B cell (primary cell): ENCODE measurements around the gene MYT1. TPM values are rescaled to one million over a fixed set of nuclear protein-coding genes. Genes with fewer than 3 reads are reported as not detected.

Experiments used
- ATAC-seq: fragments of 200-7000 bp; cut with Tn5 transposase; one replicate; pipeline ENCODE4 v1.10.0; 2021; ENCODE audit warnings: low read depth, mild to moderate bottlenecking, moderate number of reproducible peaks, moderate library complexity
- CTCF ChIA-PET: fragments of 350-600 bp; sonication (Branson Sonifier 250); formaldehyde crosslinking; loops from one replicate; lab custom pipeline; 2021; ENCODE audit warnings: antibody characterized with exemption, inconsistent platforms; lab: Charles Lee
- POLR2A ChIA-PET: fragments of 350-600 bp; sonication (Branson Sonifier 250); formaldehyde crosslinking; loops from one replicate; lab custom pipeline; 2021; ENCODE audit warnings: antibody characterized with exemption; lab: Charles Lee
- DNase-seq: peaks from one replicate; pipeline ENCODE4 v3.0.0; 2013
- H2AFZ ChIP-seq: 2 replicates; pipeline ENCODE4 v1.6.1; 2012; ENCODE audit warnings: mild to moderate bottlenecking, low read depth, low read length; ENCODE audit not compliant: insufficient read depth, poor library complexity, severe bottlenecking
- H3K27ac ChIP-seq, 2 donors: 1 replicate in 1 of 2; 2 replicates in 1 of 2; pipeline ENCODE4 v1.5.1; 2012 to 2013; ENCODE audit warnings: low read length in 2 of 2, mild to moderate bottlenecking in 2 of 2, moderate library complexity in 1 of 2
- H3K27me3 ChIP-seq, 4 experiments: fragments of 200-600 bp in 1 of 4; sonication (generic) in 1 of 4; replicated peaks in 1 of 4; 1 replicate in 2 of 4; 2 replicates in 2 of 4; pipeline versions ENCODE4 v1.6.1 to v1.7.0; 2013 to 2016; ENCODE audit warnings: low read length in 3 of 4, mild to moderate bottlenecking in 2 of 4, mixed read lengths in 1 of 4, moderate library complexity in 1 of 4; ENCODE audit not compliant: insufficient read depth in 4 of 4, control insufficient read depth in 3 of 4; ENCODE audit errors: control extremely low read depth in 1 of 4
- H3K36me3 ChIP-seq, 2 experiments: replicated peaks in 1 of 2; 1 replicate in 1 of 2; 2 replicates in 1 of 2; pipeline versions ENCODE4 v1.6.1 to v1.7.1; 2013; ENCODE audit warnings: low read length in 1 of 2; ENCODE audit not compliant: insufficient read depth in 2 of 2, control insufficient read depth in 1 of 2; ENCODE audit errors: control extremely low read depth in 1 of 2, extremely low read depth in 1 of 2
- H3K4me1 ChIP-seq, 2 donors: fragments of 200-600 bp in 1 of 2; sonication (generic) in 1 of 2; 1 replicate in 1 of 2; 2 replicates in 1 of 2; pipeline versions ENCODE4 v1.5.1 to v1.6.1; 2013 to 2017; ENCODE audit warnings: low read length in 2 of 2; ENCODE audit not compliant: control insufficient read depth in 2 of 2, insufficient read depth in 2 of 2
- H3K4me2 ChIP-seq: replicated peaks from 2 replicates; pipeline ENCODE3; 2012; ENCODE audit warnings: mild to moderate bottlenecking, low read depth, low read length; ENCODE audit not compliant: poor library complexity, severe bottlenecking
- H3K4me3 ChIP-seq, 5 experiments: fragments of 200-600 bp in 1 of 5; sonication (generic) in 1 of 5; 1 replicate in 3 of 5; 2 replicates in 2 of 5; pipeline versions ENCODE4 v1.5.1 to v1.7.0; 2011 to 2016; ENCODE audit warnings: low read length in 4 of 5, mild to moderate bottlenecking in 4 of 5, low read depth in 2 of 5, control low read depth in 1 of 5, moderate library complexity in 1 of 5; ENCODE audit not compliant: insufficient read depth in 1 of 5; ENCODE audit errors: control extremely low read depth in 1 of 5, extremely low read depth in 1 of 5
- H3K79me2 ChIP-seq: fragments of 200-600 bp; sonication (generic); one replicate; pipeline ENCODE4 v1.6.0; 2016; ENCODE audit warnings: low read length; ENCODE audit not compliant: control insufficient read depth, insufficient read depth
- H3K9ac ChIP-seq: fragments of 200-600 bp; sonication (generic); 2 replicates; pipeline ENCODE4 v1.6.1; 2017; ENCODE audit warnings: mild to moderate bottlenecking, low read length, moderate library complexity
- H3K9me3 ChIP-seq, 3 donors: one replicate each; pipeline versions ENCODE4 v1.6.1 to v1.7.1; 2013; ENCODE audit warnings: low read length in 2 of 3; ENCODE audit not compliant: control insufficient read depth in 2 of 3, insufficient read depth in 1 of 3; ENCODE audit errors: control extremely low read depth in 1 of 3
- H4K20me1 ChIP-seq: 2 replicates; pipeline ENCODE4 v1.6.0; 2012; ENCODE audit warnings: mild to moderate bottlenecking, low read length; ENCODE audit not compliant: insufficient read depth, control insufficient read depth, poor library complexity, severe bottlenecking
- H3K27ac Mint-ChIP-seq: one replicate; pipeline ENCODE4 v1.8.0; 2021; ENCODE audit warnings: mixed read lengths
- H3K27me3 Mint-ChIP-seq: one replicate; pipeline ENCODE4 v1.8.0; 2021; ENCODE audit warnings: mixed read lengths
- H3K4me1 Mint-ChIP-seq: one replicate; pipeline ENCODE4 v1.8.0; 2021; ENCODE audit warnings: mixed read lengths
- H3K4me3 Mint-ChIP-seq: one replicate; pipeline ENCODE4 v1.8.0; 2021; ENCODE audit warnings: mixed read lengths
- H3K9me3 Mint-ChIP-seq: one replicate; pipeline ENCODE4 v1.8.0; 2022; ENCODE audit warnings: mixed read lengths; ENCODE audit not compliant: insufficient read depth
- EZH2 ChIP-seq: IDR thresholded peaks from 2 replicates; pipeline ENCODE4 v1.6.1; 2012; ENCODE audit warnings: borderline replicate concordance, low read depth, mild to moderate bottlenecking, moderate library complexity, low read length; ENCODE audit not compliant: insufficient read depth, poor library complexity, severe bottlenecking
- WGBS: methylation state at CpG from one replicate; pipeline ENCODE4 v1.1.5; 2013; ENCODE audit warnings: missing lambda C conversion rate; ENCODE audit not compliant: insufficient coverage; 5-methylcytosine and 5-hydroxymethylcytosine counted together
- intact Hi-C: fragments of 100-400 bp; cut with micrococcal nuclease; formaldehyde crosslinking; loops from one replicate; pipeline ENCODE4 v1.10.0; 2022
- polyA plus RNA-seq: library from polyadenylated mRNA; depleted of rRNA; stranded (reverse); fragments of >200 nt; gene quantifications from 2 replicates; pipeline ENCODE4 v1.2.3, GENCODE V29; 2012
- total RNA-seq, 2 donors: library from RNA; stranded (reverse); fragments of 120-200 nt in 1 of 2; gene quantifications; 1 replicate in 1 of 2; 2 replicates in 1 of 2; pipeline versions ENCODE4 v1.2.3 to v1.2.4, GENCODE V29; 2013 to 2022
- TF ChIP-seq, protein P1 (sequence below): fragments of 200-600 bp; IDR thresholded peaks from one replicate; pipeline ENCODE4 v1.8.0; 2022; ENCODE audit warnings: antibody characterized with exemption, mild to moderate bottlenecking

The MYT1 gene
- total and polyA plus RNA-seq, 2 donors (not counting 1 experiment from before 2014, with no cell fraction given) = 0.49 to 42.2 TPM

DNA sequence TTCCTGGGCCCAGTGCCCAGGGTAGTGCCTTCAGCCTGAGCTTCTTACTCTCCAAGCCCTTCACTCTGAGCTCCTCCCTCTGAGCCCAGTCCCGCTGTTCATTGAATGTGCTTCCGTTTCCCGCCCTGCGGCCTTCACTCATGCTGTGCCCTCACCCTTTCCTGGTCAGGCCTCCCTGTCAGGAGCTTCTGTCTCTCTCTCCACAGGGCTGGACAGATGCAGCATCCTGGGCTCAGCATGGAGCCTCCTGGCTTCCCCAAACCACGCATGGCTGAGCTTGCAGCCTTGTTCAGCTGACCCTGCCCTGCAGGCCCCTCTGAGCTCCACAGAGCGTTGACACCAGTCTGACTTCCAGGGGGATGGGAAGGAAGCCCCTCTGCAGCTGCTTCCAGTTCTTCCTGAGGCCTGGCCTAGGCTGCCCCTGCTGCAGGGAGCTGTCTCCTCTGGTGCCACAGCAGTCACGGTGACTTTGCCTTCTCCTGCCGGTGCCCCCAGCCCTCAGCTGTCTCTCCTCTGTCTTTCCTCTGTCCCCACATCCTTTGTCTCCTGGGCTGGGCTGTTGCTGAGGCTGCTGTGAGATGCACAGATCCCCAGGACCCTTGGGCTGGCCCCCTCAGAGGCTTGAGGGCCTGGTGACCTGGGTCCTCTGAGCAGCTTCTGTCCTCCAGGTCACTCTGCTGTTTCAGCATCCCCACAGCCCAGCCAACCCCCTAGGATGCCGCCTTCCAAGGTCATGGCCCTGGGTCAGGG is 7.9 kb upstream of the MYT1 start:
- Mint-ChIP-seq H3K27ac (no peak overlapping the region), H3K4me3 (no peak overlapping the region), H3K9me3 (no peaks in the 10 kb centered on the region), H3K27me3 (peaks cover 25% of the 10 kb centered on the region), H3K4me1 (no peaks in the 10 kb centered on the region)
- Histone ChIP-seq H3K27ac (no peak overlapping the region), H2AFZ (no peak overlapping the region), H3K9ac (no peak overlapping the region), H3K4me3 (no peak overlapping the region), H4K20me1 (no peaks in the 10 kb centered on the region), H3K79me2 (no peaks in the 10 kb centered on the region), H3K27me3 (peaks cover 0 to 22% (median 2%) of the 10 kb centered on the region in 4 experiments), H3K9me3 (peaks cover 0 to 8% (median 0%) of the 10 kb centered on the region in 3 donors), H3K4me1 (no peaks in the 10 kb centered on the region), H3K4me2 (no peak overlapping the region), H3K36me3 (no peaks in the 10 kb centered on the region)
- POLR2A ChIA-PET = no interaction called here
- CTCF ChIA-PET = no interaction called here
- no peak for ATAC-seq
- no peak for DNase-seq
- TF ChIP-seq, protein P1, sequence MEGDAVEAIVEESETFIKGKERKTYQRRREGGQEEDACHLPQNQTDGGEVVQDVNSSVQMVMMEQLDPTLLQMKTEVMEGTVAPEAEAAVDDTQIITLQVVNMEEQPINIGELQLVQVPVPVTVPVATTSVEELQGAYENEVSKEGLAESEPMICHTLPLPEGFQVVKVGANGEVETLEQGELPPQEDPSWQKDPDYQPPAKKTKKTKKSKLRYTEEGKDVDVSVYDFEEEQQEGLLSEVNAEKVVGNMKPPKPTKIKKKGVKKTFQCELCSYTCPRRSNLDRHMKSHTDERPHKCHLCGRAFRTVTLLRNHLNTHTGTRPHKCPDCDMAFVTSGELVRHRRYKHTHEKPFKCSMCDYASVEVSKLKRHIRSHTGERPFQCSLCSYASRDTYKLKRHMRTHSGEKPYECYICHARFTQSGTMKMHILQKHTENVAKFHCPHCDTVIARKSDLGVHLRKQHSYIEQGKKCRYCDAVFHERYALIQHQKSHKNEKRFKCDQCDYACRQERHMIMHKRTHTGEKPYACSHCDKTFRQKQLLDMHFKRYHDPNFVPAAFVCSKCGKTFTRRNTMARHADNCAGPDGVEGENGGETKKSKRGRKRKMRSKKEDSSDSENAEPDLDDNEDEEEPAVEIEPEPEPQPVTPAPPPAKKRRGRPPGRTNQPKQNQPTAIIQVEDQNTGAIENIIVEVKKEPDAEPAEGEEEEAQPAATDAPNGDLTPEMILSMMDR = no peak
- WGBS = 84% methylated on average over 8 of the region's 9 CpGs
- intact Hi-C loops = no loop called here

DNA sequence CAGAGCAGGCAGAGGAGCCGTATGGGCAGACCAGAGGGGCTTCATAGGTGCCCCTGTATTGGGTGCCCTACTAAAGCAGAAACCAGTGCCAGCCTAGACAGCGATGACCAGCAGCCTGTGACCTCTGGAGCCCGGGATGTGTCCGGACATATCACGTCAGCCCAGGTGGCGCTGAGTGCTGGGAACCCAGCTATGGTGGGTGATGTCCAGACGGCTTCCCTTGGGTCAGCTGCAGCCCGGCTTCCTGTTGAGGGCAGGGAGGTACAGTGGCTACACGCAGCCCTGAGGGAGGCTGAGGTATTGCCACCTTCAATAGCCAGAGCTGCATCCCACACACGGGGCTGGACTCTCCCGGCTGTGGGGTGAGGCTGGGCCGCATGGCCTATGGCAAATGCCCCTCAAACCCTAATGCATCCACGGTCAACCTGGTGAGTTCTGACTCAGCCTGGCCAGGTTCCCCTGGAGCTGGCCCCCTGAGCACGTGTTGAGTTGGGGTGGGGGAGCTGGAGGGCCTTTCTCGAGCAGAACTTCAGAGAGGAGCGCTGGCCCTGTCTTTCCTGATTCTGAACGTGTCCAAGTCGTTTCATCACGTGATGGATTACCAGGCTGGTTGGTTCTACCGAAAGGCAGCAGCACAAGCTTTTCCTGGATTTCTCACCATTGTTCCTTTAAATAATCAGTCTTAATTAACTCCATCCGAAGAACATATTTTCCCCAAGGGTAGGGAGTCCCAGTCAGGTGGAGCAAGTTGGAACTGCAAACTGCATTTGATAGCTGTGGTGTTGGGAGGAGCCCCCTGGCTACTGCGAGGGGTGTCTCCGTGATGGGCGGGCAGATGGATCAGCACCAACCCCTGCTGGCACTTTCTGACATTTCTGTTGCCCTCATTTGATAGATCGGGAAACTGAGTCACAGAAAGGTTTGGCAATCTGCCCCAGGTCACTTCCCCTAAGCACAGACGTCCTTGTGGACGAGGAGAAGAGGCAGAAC is 7.1 kb upstream of the MYT1 start:
- no peak for ATAC-seq
- no peaks in the 10 kb centered on the region for H3K36me3 ChIP-seq
- no peaks in the 10 kb centered on the region for H3K79me2 ChIP-seq
- TF ChIP-seq, protein P1 = no peak
- no peak for TF ChIP-seq EZH2
- WGBS = 85% methylated on average over 24 of the region's 27 CpGs
- H3K4me1 ChIP-seq = peaks cover 0 to 1% of the 10 kb centered on the region in 2 donors
- H3K4me2 ChIP-seq = no peak overlapping the region
- Mint-ChIP-seq H3K4me3 (no peak overlapping the region), H3K4me1 (no peaks in the 10 kb centered on the region), H3K9me3 (no peaks in the 10 kb centered on the region), H3K27me3 (peaks cover 31% of the 10 kb centered on the region), H3K27ac (no peak overlapping the region)
- peaks cover 0 to 31% (median 4%) of the 10 kb centered on the region in 4 experiments for H3K27me3 ChIP-seq
- no peak overlapping the region for H3K4me3 ChIP-seq
- DNase-seq = no peak
- H4K20me1 ChIP-seq = no peaks in the 10 kb centered on the region
- H3K27ac ChIP-seq = no peak overlapping the region
- no peak overlapping the region for H3K9ac ChIP-seq
- ChIA-PET POLR2A (no interaction called here), CTCF (no interaction called here)
- H3K9me3 ChIP-seq = peaks cover 0 to 12% (median 0%) of the 10 kb centered on the region in 3 donors
- no peak overlapping the region for H2AFZ ChIP-seq
- intact Hi-C loops = no loop called here
